GM18499 (cell line): ENCODE results near the gene NDUFB6.
A peak's percentile ranks its signal among the peaks of the same experiment; 100 is the strongest.
"Not testable (repeated sequence)": the region's sequence is repeated elsewhere in the genome, so short reads cannot be mapped to it uniquely, and the experiment has no call there.

Experiments
- ATAC-seq: cut with Tn5 transposase; IDR thresholded peaks from one replicate; pipeline ENCODE4 v1.9.1; 2021; ENCODE audit warnings: moderate number of reproducible peaks; ENCODE audit not compliant: insufficient read depth, unreplicated experiment

NDUFB6 gene

DNA sequence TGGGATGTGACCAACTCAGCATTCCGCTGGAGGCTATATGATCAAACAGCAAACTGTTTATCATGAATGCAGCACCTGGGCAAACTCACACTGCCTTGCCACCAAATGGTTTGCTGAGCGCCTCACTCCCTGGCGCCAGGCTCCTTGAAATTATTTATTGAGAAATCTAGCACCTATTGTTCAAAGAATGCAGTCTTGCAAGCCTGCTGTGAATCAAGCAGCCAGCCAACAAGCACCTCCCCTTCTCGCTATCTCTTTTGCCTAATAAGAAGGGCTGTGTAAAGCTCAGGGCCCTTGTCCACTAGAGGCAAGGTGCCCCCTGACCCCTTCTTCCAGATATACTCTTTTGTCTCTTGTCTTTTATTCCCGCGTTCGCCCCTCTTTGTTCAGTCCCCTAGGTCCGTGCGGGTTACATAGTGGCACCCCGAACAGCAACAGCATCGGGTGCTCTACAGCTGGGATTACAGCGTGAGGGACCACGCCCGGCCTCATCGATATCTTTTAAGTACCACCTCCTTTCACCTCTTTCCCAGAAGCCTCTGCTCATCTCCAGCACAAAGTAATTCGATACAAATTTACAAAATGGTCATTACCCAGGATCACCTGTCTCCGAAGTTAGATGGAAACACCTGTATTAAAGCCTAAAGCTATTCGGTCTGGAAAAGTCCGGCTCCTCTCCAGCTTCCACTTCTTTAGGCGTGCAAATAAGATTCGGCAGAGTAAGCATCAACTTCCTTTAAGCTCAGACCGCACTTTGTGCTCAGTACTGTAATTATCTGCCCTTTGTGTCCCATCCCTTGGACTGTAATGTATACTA, 47.9 kb downstream of the NDUFB6 start:
- ATAC-seq: peak; percentile 6

DNA sequence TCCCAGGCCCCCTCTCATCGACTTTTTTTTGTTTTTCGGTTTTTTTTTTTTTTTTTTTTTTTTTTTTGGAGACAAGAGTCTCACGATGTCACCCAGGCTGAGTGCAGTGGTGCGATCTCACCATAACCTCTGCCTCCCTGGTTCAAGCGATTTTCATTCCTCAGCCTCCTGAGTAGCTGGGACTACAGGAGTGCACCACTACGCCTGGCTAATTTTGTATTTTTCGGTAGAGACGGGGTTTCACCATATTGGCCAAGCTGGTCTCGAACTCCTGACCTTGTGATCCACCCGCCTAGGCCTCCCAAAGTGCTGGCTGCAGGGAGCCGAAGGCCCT, 48.4 kb downstream of the NDUFB6 start:
- not testable (repeated sequence) for ATAC-seq

DNA sequence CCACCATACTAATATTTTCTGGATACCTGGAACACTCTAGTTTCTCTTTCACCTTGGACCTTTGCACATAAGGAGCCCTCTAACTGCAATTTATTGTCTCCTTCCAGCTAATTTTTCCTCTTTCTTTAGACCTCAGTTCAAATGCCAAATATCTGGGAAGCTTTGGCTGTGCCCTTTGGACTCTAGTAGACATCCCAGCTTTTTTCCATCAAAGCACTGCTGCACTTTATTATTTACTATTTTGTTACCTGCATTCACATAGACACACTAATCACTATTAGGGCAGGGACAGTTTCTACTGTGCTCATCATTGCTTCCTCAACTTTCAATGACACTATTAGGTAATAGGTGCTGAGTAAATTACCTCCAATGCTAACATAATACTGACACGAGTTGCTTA, 49.0 kb downstream of the NDUFB6 start:
- ATAC-seq: no peak

DNA sequence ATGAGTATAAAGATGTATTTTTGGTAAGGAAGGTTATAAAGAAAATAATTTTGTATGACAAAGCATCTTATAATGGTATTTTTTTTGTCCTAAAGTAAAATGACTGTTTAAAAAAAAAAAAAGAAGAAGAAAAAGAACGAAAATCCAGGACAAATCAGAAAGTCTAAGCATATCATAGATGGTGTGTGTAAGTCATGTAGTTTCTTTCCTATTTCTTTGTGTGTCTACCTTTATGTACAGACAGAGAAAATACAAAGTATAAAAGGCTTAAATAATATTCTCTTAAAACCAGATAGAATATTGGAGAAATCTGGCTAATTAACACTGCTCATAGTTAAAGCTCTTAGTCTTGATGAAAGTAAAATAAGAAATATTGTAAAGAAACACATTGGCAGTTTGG, 54.7 kb downstream of the NDUFB6 start:
- ATAC-seq: no peak

DNA sequence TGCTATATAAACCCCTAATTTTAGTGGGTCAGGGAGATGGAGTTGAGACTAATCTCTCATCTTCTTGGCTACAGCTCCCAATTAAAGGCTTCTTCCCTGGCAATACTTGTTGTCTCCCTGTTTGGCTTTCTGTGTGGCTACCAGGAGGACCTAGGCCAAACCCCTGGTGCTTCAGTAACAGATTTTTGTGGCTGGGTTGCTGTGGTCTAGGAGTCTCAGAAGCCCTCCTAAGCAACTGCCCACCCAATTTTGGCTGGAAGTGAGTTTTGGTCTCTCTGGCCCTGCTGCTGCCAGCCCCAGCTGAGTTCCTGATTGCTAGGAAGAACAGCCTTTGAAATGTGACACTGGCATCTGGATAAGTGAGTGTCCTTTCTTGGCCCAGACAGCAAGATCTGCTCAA, 56.7 kb downstream of the NDUFB6 start:
- no peak for ATAC-seq

DNA sequence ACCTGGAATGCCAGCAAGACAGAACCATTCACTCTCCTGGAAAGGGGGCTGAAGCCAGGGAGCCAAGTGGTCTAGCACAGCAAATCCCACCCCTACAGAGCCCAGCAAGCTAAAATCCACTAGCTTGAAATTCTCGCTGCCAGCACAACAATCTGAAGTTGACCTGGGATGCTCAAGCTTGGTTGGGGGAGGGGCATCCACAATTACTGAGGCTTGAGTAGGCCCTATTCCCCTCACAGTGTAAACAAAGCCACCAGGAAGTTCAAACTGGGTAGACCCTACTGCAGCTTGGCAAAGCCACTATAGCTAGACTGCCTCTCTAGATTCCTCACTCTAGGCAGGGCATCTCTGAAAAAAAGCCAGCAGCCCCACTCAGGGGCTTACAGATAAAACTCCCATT, 64.2 kb downstream of the NDUFB6 start:
- ATAC-seq: no peak

DNA sequence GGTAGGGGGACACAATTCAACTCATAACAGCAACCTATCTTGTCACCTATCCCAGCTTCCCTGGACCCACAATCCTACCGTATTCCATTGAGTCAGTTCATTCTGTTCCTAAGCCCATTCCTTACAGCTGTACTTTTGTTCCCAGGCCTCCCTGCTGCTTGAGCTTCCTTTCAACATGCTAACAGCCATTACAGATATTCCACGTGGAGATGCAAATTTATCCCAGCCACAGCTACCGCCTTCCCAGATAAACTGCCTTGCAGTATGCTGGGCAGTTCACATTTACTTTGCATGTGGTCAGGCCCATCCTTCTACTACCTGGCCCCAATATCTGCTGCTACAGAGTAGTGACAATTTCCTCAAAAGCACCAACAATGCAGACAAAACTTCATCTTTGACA, 70.0 kb downstream of the NDUFB6 start:
- no peak for ATAC-seq
